ENCODE data around the gene EIF3M.

The EIF3M gene

DNA sequence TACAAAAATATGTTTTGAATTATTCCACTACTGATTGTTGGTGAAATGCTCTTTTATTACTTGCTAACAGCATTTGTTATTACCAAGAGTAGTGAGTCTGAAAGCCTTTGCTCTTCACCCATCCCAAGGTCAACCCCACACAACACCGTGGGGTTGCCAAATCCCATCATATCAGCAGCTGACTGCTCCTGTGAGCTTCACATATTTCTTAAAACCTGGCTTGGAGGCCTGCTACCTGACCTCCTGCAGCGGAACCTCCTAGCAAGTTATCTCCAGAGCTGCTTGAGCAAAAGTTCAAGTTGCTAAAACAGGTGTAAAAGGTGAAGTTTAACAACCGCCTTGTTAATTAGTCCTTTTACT is 20.1 kb upstream of the EIF3M start:
- WGBS (ENCODE audit: extremely low coverage, insufficient coverage, insufficient read length), result no CpG with 5 or more reads among the region's 3 CpGs
- no peaks in the 10 kb centered on the region for H3K4me1 ChIP-seq (ENCODE audit: control insufficient read depth in 1 of 2, insufficient read depth in 2 of 2, low read length in 2 of 2)
- H3K9ac ChIP-seq (ENCODE audit: low read length), result no peak overlapping the region
- H3K27me3 ChIP-seq (ENCODE audit: insufficient read depth, low read length), result no peaks in the 10 kb centered on the region
- no peak overlapping the region for H3K4me3 ChIP-seq (ENCODE audit: low read depth, low read length)
- no peak overlapping the region for H3K18ac ChIP-seq (ENCODE audit: low read length)
- H2BK120ac ChIP-seq (ENCODE audit: insufficient read depth, low read length, poor library complexity), result no peak overlapping the region
- no peak overlapping the region for H4K8ac ChIP-seq (ENCODE audit: low read depth, low read length)
- H3K4me2 ChIP-seq (ENCODE audit: low read length), result no peak overlapping the region
- no peak overlapping the region for H2BK5ac ChIP-seq (ENCODE audit: low read depth, low read length, poor library complexity)
- no peak overlapping the region for H4K91ac ChIP-seq (ENCODE audit: low read depth, low read length)
- H2AK5ac ChIP-seq (ENCODE audit: low read length), result no peak overlapping the region
- H3K36me3 ChIP-seq (ENCODE audit: control insufficient read depth in 1 of 2, insufficient read depth in 2 of 2, low read length in 2 of 2), result no peaks in the 10 kb centered on the region
- no peak for DNase-seq
- H3K79me2 ChIP-seq (ENCODE audit: control insufficient read depth, insufficient read depth, low read length, poor library complexity), result no peaks in the 10 kb centered on the region
- no peaks in the 10 kb centered on the region for H3K9me3 ChIP-seq (ENCODE audit: insufficient read depth, low read depth, low read length)
- H3K4ac ChIP-seq (ENCODE audit: low read depth, low read length), result no peak overlapping the region
- H3K14ac ChIP-seq (ENCODE audit: low read length), result no peak overlapping the region
- H3K79me1 ChIP-seq (ENCODE audit: low read length), result no peaks in the 10 kb centered on the region
- H2BK12ac ChIP-seq (ENCODE audit: low read length), result no peak overlapping the region
- no peak overlapping the region for H3K23ac ChIP-seq (ENCODE audit: low read length)
- H4K12ac ChIP-seq (ENCODE audit: low read depth, low read length), result no peak overlapping the region
- no peak overlapping the region for H2AFZ ChIP-seq (ENCODE audit: insufficient read depth, low read length, poor library complexity)
- no peak overlapping the region for H3K27ac ChIP-seq (ENCODE audit: low read depth, low read length)

DNA sequence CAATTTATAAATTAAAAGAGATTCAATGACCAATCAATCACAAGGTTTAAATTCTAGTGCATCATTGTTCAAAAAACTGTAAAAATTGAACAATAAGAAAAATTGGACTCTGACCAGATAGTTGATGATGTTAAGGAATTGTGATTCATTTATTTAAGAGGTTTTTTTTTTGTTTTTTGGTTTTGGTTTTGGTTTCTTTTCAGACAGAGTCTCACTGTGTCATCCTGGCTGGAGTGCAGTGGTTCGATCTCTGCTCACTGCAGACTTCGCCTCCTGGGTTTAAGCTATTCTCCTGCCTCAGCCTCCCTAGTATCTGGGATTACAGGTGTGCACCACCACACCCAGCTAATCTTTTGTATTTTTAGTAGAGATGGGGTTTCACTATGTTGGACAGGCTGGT is 17.1 kb upstream of the EIF3M start:
- H3K4me3 ChIP-seq (ENCODE audit: low read depth, low read length), result no peak overlapping the region
- no peak overlapping the region for H2AK5ac ChIP-seq (ENCODE audit: low read length)
- no peak overlapping the region for H3K14ac ChIP-seq (ENCODE audit: low read length)
- no peaks in the 10 kb centered on the region for H3K79me1 ChIP-seq (ENCODE audit: low read length)
- no peaks in the 10 kb centered on the region for H3K36me3 ChIP-seq (ENCODE audit: control insufficient read depth in 1 of 2, insufficient read depth in 2 of 2, low read length in 2 of 2)
- no peak overlapping the region for H3K9ac ChIP-seq (ENCODE audit: low read length)
- no peak overlapping the region for H3K23ac ChIP-seq (ENCODE audit: low read length)
- H3K9me3 ChIP-seq (ENCODE audit: insufficient read depth, low read depth, low read length), result no peaks in the 10 kb centered on the region
- no peak overlapping the region for H2BK5ac ChIP-seq (ENCODE audit: low read depth, low read length, poor library complexity)
- no peak overlapping the region for H4K91ac ChIP-seq (ENCODE audit: low read depth, low read length)
- H3K27ac ChIP-seq (ENCODE audit: low read depth, low read length), result no peak overlapping the region
- no peak for DNase-seq
- no CpG with 5 or more reads among the region's 2 CpGs for WGBS (ENCODE audit: extremely low coverage, insufficient coverage, insufficient read length)
- no peak overlapping the region for H3K4me2 ChIP-seq (ENCODE audit: low read length)
- no peak overlapping the region for H2BK120ac ChIP-seq (ENCODE audit: insufficient read depth, low read length, poor library complexity)
- H2AFZ ChIP-seq (ENCODE audit: insufficient read depth, low read length, poor library complexity), result no peak overlapping the region
- no peaks in the 10 kb centered on the region for H3K4me1 ChIP-seq (ENCODE audit: control insufficient read depth in 1 of 2, insufficient read depth in 2 of 2, low read length in 2 of 2)
- H3K27me3 ChIP-seq (ENCODE audit: insufficient read depth, low read length), result no peaks in the 10 kb centered on the region
- H3K79me2 ChIP-seq (ENCODE audit: control insufficient read depth, insufficient read depth, low read length, poor library complexity), result no peaks in the 10 kb centered on the region
- no peak overlapping the region for H2BK12ac ChIP-seq (ENCODE audit: low read length)
- H4K8ac ChIP-seq (ENCODE audit: low read depth, low read length), result no peak overlapping the region
- H4K12ac ChIP-seq (ENCODE audit: low read depth, low read length), result no peak overlapping the region
- no peak overlapping the region for H3K4ac ChIP-seq (ENCODE audit: low read depth, low read length)
- H3K18ac ChIP-seq (ENCODE audit: low read length), result no peak overlapping the region

DNA sequence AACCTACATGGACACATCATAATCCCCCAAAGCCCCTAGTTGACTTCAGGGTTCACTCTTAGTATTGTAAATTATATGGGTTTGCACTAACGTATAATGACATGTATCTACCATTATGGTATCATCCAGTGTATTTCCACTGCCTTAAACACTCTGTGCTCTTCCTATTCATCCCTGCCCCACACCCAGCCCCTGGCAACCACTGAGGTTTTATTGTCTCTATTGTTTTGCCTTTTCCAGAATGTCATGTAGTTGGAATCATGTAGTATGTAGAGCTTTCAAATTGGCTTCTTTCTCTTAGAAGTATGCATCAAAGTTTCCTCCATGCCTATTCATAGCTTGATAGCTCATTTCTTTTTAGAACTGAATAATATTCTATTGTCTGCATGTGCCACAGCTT is 16.5 kb upstream of the EIF3M start:
- Histone ChIP-seq H2AK5ac (ENCODE audit: low read length) (no peak overlapping the region), H2BK120ac (ENCODE audit: insufficient read depth, low read length, poor library complexity) (no peak overlapping the region), H4K8ac (ENCODE audit: low read depth, low read length) (no peak overlapping the region), H3K9ac (ENCODE audit: low read length) (no peak overlapping the region), H3K4me2 (ENCODE audit: low read length) (no peak overlapping the region), H3K23ac (ENCODE audit: low read length) (no peak overlapping the region), H3K4me3 (ENCODE audit: low read depth, low read length) (no peak overlapping the region), H4K91ac (ENCODE audit: low read depth, low read length) (no peak overlapping the region), H2BK5ac (ENCODE audit: low read depth, low read length, poor library complexity) (no peak overlapping the region), H3K9me3 (ENCODE audit: insufficient read depth, low read depth, low read length) (no peaks in the 10 kb centered on the region), H3K27me3 (ENCODE audit: insufficient read depth, low read length) (no peaks in the 10 kb centered on the region), H4K12ac (ENCODE audit: low read depth, low read length) (no peak overlapping the region), H3K4ac (ENCODE audit: low read depth, low read length) (no peak overlapping the region), H3K79me2 (ENCODE audit: control insufficient read depth, insufficient read depth, low read length, poor library complexity) (no peaks in the 10 kb centered on the region), H2BK12ac (ENCODE audit: low read length) (no peak overlapping the region), H3K36me3 (ENCODE audit: control insufficient read depth in 1 of 2, insufficient read depth in 2 of 2, low read length in 2 of 2) (no peaks in the 10 kb centered on the region), H3K79me1 (ENCODE audit: low read length) (no peaks in the 10 kb centered on the region), H3K27ac (ENCODE audit: low read depth, low read length) (no peak overlapping the region), H3K18ac (ENCODE audit: low read length) (no peak overlapping the region), H3K4me1 (ENCODE audit: control insufficient read depth in 1 of 2, insufficient read depth in 2 of 2, low read length in 2 of 2) (no peaks in the 10 kb centered on the region), H2AFZ (ENCODE audit: insufficient read depth, low read length, poor library complexity) (no peak overlapping the region), H3K14ac (ENCODE audit: low read length) (no peak overlapping the region)
- no peak for DNase-seq
- WGBS (ENCODE audit: extremely low coverage, insufficient coverage, insufficient read length), result no CpG with 5 or more reads among the region's 1 CpG

DNA sequence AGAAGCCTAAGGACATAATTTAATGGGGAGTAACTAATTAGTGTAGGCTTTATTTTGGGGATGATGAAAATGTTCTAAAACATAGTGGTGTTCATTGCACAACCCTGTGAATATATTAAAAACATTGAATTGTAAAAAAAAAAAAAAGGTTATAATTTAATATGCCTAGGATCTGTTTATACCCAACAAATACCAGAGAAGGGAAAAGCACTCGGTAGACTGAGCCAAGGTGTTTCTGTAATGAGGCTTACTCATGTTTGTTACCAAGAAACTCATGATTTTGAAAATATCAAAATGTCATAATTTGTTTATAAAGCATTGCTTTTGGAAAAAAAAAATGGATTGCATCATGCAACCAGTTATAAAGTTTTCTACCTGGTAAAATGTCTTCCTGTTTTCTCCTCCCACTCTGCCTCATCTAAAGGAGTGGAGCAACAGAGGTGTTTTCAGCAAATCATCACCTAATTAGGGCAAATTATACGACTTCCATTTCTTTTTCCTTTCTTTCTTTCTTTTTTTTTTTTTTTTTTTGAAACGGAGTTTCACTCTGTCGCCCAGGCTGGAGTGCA is 14.2 kb upstream of the EIF3M start:
- H2BK12ac ChIP-seq (ENCODE audit: low read length), result no peak overlapping the region
- no CpG with 5 or more reads among the region's 4 CpGs for WGBS (ENCODE audit: extremely low coverage, insufficient coverage, insufficient read length)
- H3K4ac ChIP-seq (ENCODE audit: low read depth, low read length), result no peak overlapping the region
- no peak overlapping the region for H2AK5ac ChIP-seq (ENCODE audit: low read length)
- H3K4me3 ChIP-seq (ENCODE audit: low read depth, low read length), result no peak overlapping the region
- H3K27ac ChIP-seq (ENCODE audit: low read depth, low read length), result no peak overlapping the region
- no peak overlapping the region for H3K14ac ChIP-seq (ENCODE audit: low read length)
- no peaks in the 10 kb centered on the region for H3K9me3 ChIP-seq (ENCODE audit: insufficient read depth, low read depth, low read length)
- H2AFZ ChIP-seq (ENCODE audit: insufficient read depth, low read length, poor library complexity), result no peak overlapping the region
- no peaks in the 10 kb centered on the region for H3K36me3 ChIP-seq (ENCODE audit: control insufficient read depth in 1 of 2, insufficient read depth in 2 of 2, low read length in 2 of 2)
- H2BK120ac ChIP-seq (ENCODE audit: insufficient read depth, low read length, poor library complexity), result no peak overlapping the region
- DNase-seq, result no peak
- H3K27me3 ChIP-seq (ENCODE audit: insufficient read depth, low read length), result no peaks in the 10 kb centered on the region
- H2BK5ac ChIP-seq (ENCODE audit: low read depth, low read length, poor library complexity), result no peak overlapping the region
- H3K23ac ChIP-seq (ENCODE audit: low read length), result no peak overlapping the region
- no peaks in the 10 kb centered on the region for H3K79me2 ChIP-seq (ENCODE audit: control insufficient read depth, insufficient read depth, low read length, poor library complexity)
- no peaks in the 10 kb centered on the region for H3K4me1 ChIP-seq (ENCODE audit: control insufficient read depth in 1 of 2, insufficient read depth in 2 of 2, low read length in 2 of 2)
- no peak overlapping the region for H4K8ac ChIP-seq (ENCODE audit: low read depth, low read length)
- no peak overlapping the region for H4K12ac ChIP-seq (ENCODE audit: low read depth, low read length)
- H3K79me1 ChIP-seq (ENCODE audit: low read length), result no peaks in the 10 kb centered on the region
- H4K91ac ChIP-seq (ENCODE audit: low read depth, low read length), result no peak overlapping the region
- H3K4me2 ChIP-seq (ENCODE audit: low read length), result no peak overlapping the region
- H3K9ac ChIP-seq (ENCODE audit: low read length), result no peak overlapping the region
- H3K18ac ChIP-seq (ENCODE audit: low read length), result no peak overlapping the region

Data from trophoblast cell (in vitro differentiated cells and primary cell).